Heart left ventricle (tissue), 13 donors: ENCODE data around the gene NDP.

Experiments
- CTCF ChIP-seq, 12 donors: fragments of 200-600 bp; sonication (generic) in 4 of 12; IDR thresholded peaks; one replicate each; pipeline versions ENCODE4 v1.5.0 to v1.8.0; 2018 to 2022; ENCODE audit warnings: antibody characterized with exemption in 12 of 12, mild to moderate bottlenecking in 5 of 12
- POLR2A ChIP-seq, 2 donors: fragments of 450-650 bp; IDR thresholded peaks; one replicate each; pipeline ENCODE4 v1.6.1; 2017; ENCODE audit warnings: antibody characterized with exemption in 2 of 2, mild to moderate bottlenecking in 2 of 2, moderate library complexity in 2 of 2
- donor health status: ischemic (EF 13 %, LVEDD 7.1; RV severe dilation, severe dysfunction).
- donor health status: DM: no; HTN: yes; CAD: no.
- donor health status: DM: no; HTN: no; CAD: no.
- donor health status: ischemic (EF 25% LVEDD 6.9; RV normal size, moderate dysfunction).
- donor health status: ischemic (EF 25% LVEDD 5.7; RV mildly dilated, moderate dysfunction).
- donor health status: ischemic (EF 35%, LVEDD 5.7; RV mildly dilated, moderate dysfunction).
- donor health status: nonischemic (EF 11% LVEDD 7.7; RV severe dilation, severe dysfunction).
- donor health status: DM: yes; HTN: yes; CAD: no.
- donor health status: PGD.
- donor health status: ischemic (EF 29% LVEDD 5.4; RV normal size, mild dysfunction).
- donor health status: nonischemic (EF 23%, LVEDD 6.1; RV moderate dilation, normal function).

GRCh38 chrX:43970528-43970927, 2.7 kb downstream of the NDP start:
- TF ChIP-seq CTCF (IDR thresholded peaks at IDR 0.05), result no peak
- TF ChIP-seq POLR2A (IDR thresholded peaks at IDR 0.05), result no peak
